Glomerular endothelial cell (primary cell): ENCODE results near the gene XPO1. TPM values are rescaled to one million over a fixed set of nuclear protein-coding genes. Genes with fewer than 3 reads are reported as not detected.

ENCODE experiments used
- DNase-seq: peaks from one replicate; pipeline ENCODE4 v3.0.0-alpha.2; 2011; ENCODE audit warnings: low read depth, low spot score; ENCODE audit errors: extremely low read depth
- total RNA-seq: library from RNA; depleted of rRNA; stranded (reverse); fragments of >200 nt; gene quantifications from 2 replicates; pipeline ENCODE4 v1.2.3, GENCODE V29; 2015

XPO1 gene
- total RNA-seq, 1 donor from 2014 or later = 101 TPM

GRCh38 chr2:61437170-61437569, 101.0 kb downstream of the XPO1 start:
- DNase-seq = no peak

- DNase-seq = no peak
Measured at GRCh38 chr2:61436092-61436491, 102.1 kb downstream of the XPO1 start.

- DNase-seq = no peak
Measured at GRCh38 chr2:61435291-61435690, 102.9 kb downstream of the XPO1 start.

GRCh38 chr2:61434314-61434713, 103.8 kb downstream of the XPO1 start:
- no peak for DNase-seq

GRCh38 chr2:61433606-61434005, 104.5 kb downstream of the XPO1 start:
- no peak for DNase-seq

GRCh38 chr2:61432990-61433389, 105.2 kb downstream of the XPO1 start:
- no peak for DNase-seq

- DNase-seq = no peak
Measured at GRCh38 chr2:61431345-61431744, 106.8 kb downstream of the XPO1 start.

Other genes starting within 250 kb of the XPO1 start
- 68.2 and 94.1 TPM in 2 replicates for gene USP34, start 67.3 kb downstream of the XPO1 start, total RNA-seq